Mesendoderm (in vitro differentiated cells): Measurements from ENCODE around the gene MYO5C.

Experiments
- DNase-seq: peaks from one replicate; pipeline ENCODE4 v3.0.0; 2013
- H2AK5ac ChIP-seq: 2 replicates; pipeline ENCODE4 v1.6.1; 2013; ENCODE audit warnings: low read length, inconsistent platforms
- H2BK120ac ChIP-seq: 2 replicates; pipeline ENCODE4 v1.6.1; 2013; ENCODE audit warnings: low read depth, mild to moderate bottlenecking, low read length, moderate library complexity, mixed read lengths
- H2BK15ac ChIP-seq: replicated peaks from 2 replicates; pipeline ENCODE4 v1.6.1; 2013; ENCODE audit warnings: low read depth, mild to moderate bottlenecking, moderate library complexity
- H2BK5ac ChIP-seq: 2 replicates; pipeline ENCODE4 v1.6.1; 2013; ENCODE audit warnings: low read length, inconsistent platforms
- H3K18ac ChIP-seq: 2 replicates; pipeline ENCODE4 v1.6.1; 2013; ENCODE audit warnings: mild to moderate bottlenecking, low read length, mixed read lengths
- H3K23ac ChIP-seq: one replicate; pipeline ENCODE4 v1.6.1; 2013; ENCODE audit warnings: low read length
- H3K27ac ChIP-seq: 2 replicates; pipeline ENCODE4 v1.5.1; 2013; ENCODE audit warnings: low read depth, mild to moderate bottlenecking, inconsistent platforms, low read length, moderate library complexity
- H3K27me3 ChIP-seq: 2 replicates; pipeline ENCODE4 v1.6.1; 2013; ENCODE audit warnings: low read length, control low read depth, mild to moderate bottlenecking, inconsistent platforms; ENCODE audit not compliant: insufficient read depth, poor library complexity
- H3K36me3 ChIP-seq: 2 replicates; pipeline ENCODE4 v1.6.1; 2013; ENCODE audit warnings: low read length, inconsistent platforms; ENCODE audit not compliant: control insufficient read depth, insufficient read depth
- H3K4ac ChIP-seq: one replicate; pipeline ENCODE4 v1.6.1; 2013; ENCODE audit warnings: low read depth, mild to moderate bottlenecking, low read length, moderate library complexity
- H3K4me1 ChIP-seq: 2 replicates; pipeline ENCODE4 v1.6.1; 2013; ENCODE audit warnings: low read depth, low read length, inconsistent platforms; ENCODE audit not compliant: control insufficient read depth
- H3K4me2 ChIP-seq: 2 replicates; pipeline ENCODE4 v1.6.1; 2013; ENCODE audit warnings: low read length
- H3K4me3 ChIP-seq: 2 replicates; pipeline ENCODE4 v1.5.1; 2013; ENCODE audit warnings: mild to moderate bottlenecking, low read length
- H3K56ac ChIP-seq: one replicate; pipeline ENCODE4 v1.6.1; 2013; ENCODE audit warnings: low read length
- H3K79me1 ChIP-seq: 2 replicates; pipeline ENCODE4 v1.6.1; 2013; ENCODE audit warnings: low read length, inconsistent platforms
- H3K79me2 ChIP-seq: 2 replicates; pipeline ENCODE4 v1.6.1; 2013; ENCODE audit warnings: mild to moderate bottlenecking, low read length; ENCODE audit not compliant: control insufficient read depth, insufficient read depth
- H3K9ac ChIP-seq: 2 replicates; pipeline ENCODE4 v1.6.1; 2013; ENCODE audit warnings: low read length, inconsistent platforms
- H4K5ac ChIP-seq: one replicate; pipeline ENCODE4 v1.6.1; 2013; ENCODE audit warnings: low read length
- H4K8ac ChIP-seq: one replicate; pipeline ENCODE4 v1.6.1; 2013; ENCODE audit warnings: low read depth, mild to moderate bottlenecking, control low read depth, low read length, moderate library complexity
- WGBS: extraction: QIAGEN DNeasy Blood & Tissue Kit; methylation state at CpG from one replicate; pipeline ENCODE4 v1.1.7; 2013; ENCODE audit warnings: low lambda C conversion rate, missing lambda C conversion rate; ENCODE audit not compliant: insufficient coverage; ENCODE audit errors: extremely low coverage; 5-methylcytosine and 5-hydroxymethylcytosine counted together

Gene MYO5C

GRCh38 chr15:52154896-52155865 is 140.4 kb downstream of the MYO5C start:
- no peak overlapping the region for H4K8ac ChIP-seq
- H2BK15ac ChIP-seq = no peak overlapping the region
- H3K36me3 ChIP-seq = no peaks in the 10 kb centered on the region
- no peaks in the 10 kb centered on the region for H3K4me1 ChIP-seq
- H3K27me3 ChIP-seq = no peaks in the 10 kb centered on the region
- H3K4me2 ChIP-seq = no peak overlapping the region
- no peak overlapping the region for H3K23ac ChIP-seq
- no peak overlapping the region for H2BK120ac ChIP-seq
- H4K5ac ChIP-seq = no peak overlapping the region
- no peak overlapping the region for H3K4ac ChIP-seq
- no peak overlapping the region for H3K4me3 ChIP-seq
- no peak overlapping the region for H3K9ac ChIP-seq
- no peak overlapping the region for H3K27ac ChIP-seq
- no CpG with 5 or more reads among the region's 8 CpGs for WGBS
- no peak overlapping the region for H2BK5ac ChIP-seq
- H2AK5ac ChIP-seq = no peak overlapping the region
- no peak overlapping the region for H3K56ac ChIP-seq
- H3K18ac ChIP-seq = no peak overlapping the region
- no peaks in the 10 kb centered on the region for H3K79me2 ChIP-seq
- DNase-seq = no peak
- H3K79me1 ChIP-seq = no peaks in the 10 kb centered on the region

GRCh38 chr15:52153900-52154895 is 141.4 kb downstream of the MYO5C start:
- no CpG with 5 or more reads among the region's 12 CpGs for WGBS
- Histone ChIP-seq H3K4ac (no peak overlapping the region), H3K36me3 (no peaks in the 10 kb centered on the region), H3K9ac (no peak overlapping the region), H3K23ac (no peak overlapping the region), H3K4me2 (no peak overlapping the region), H2BK120ac (no peak overlapping the region), H4K5ac (no peak overlapping the region), H2BK5ac (no peak overlapping the region), H4K8ac (no peak overlapping the region), H3K27ac (no peak overlapping the region), H3K56ac (no peak overlapping the region), H3K79me1 (no peaks in the 10 kb centered on the region), H3K27me3 (no peaks in the 10 kb centered on the region), H3K79me2 (no peaks in the 10 kb centered on the region), H2BK15ac (no peak overlapping the region), H3K18ac (no peak overlapping the region), H2AK5ac (no peak overlapping the region), H3K4me1 (no peaks in the 10 kb centered on the region), H3K4me3 (no peak overlapping the region)
- no peak for DNase-seq

DNA sequence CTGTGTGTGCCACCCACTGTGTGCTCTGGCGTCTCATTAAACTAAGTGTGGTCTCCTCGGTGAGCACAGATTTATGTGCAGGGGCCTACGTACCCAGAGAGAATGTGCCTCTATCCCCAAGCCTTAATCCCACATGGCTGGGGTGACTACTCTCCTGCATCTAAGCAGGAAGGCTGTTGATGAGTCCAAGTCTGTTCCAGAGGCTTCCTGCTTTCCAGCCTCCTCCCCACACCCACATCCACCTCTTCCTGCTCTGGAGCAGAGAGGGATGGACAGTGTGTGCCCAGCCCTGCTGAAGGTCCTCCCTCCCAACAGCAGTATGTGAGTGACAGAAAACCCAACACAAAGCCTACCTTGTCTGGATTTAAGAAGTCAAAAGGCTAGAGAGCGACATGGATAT is 144.3 kb downstream of the MYO5C start:
- H3K9ac ChIP-seq = no peak overlapping the region
- no peak overlapping the region for H3K4ac ChIP-seq
- no peak for DNase-seq
- H2BK5ac ChIP-seq = no peak overlapping the region
- H3K36me3 ChIP-seq = no peaks in the 10 kb centered on the region
- H4K5ac ChIP-seq = no peak overlapping the region
- no peak overlapping the region for H3K23ac ChIP-seq
- H3K56ac ChIP-seq = no peak overlapping the region
- no peak overlapping the region for H4K8ac ChIP-seq
- no peaks in the 10 kb centered on the region for H3K79me2 ChIP-seq
- no peak overlapping the region for H3K27ac ChIP-seq
- no peaks in the 10 kb centered on the region for H3K4me1 ChIP-seq
- H3K18ac ChIP-seq = no peak overlapping the region
- no peaks in the 10 kb centered on the region for H3K27me3 ChIP-seq
- H3K4me2 ChIP-seq = no peak overlapping the region
- no peak overlapping the region for H2BK120ac ChIP-seq
- H2AK5ac ChIP-seq = no peak overlapping the region
- H3K79me1 ChIP-seq = no peaks in the 10 kb centered on the region
- H2BK15ac ChIP-seq = no peak overlapping the region
- WGBS = no CpG with 5 or more reads among the region's 4 CpGs
- H3K4me3 ChIP-seq = no peak overlapping the region

GRCh38 chr15:52150871-52151270 is 144.7 kb downstream of the MYO5C start:
- Histone ChIP-seq H3K27ac (no peak overlapping the region), H3K4ac (no peak overlapping the region), H3K56ac (no peak overlapping the region), H2BK120ac (no peak overlapping the region), H3K36me3 (no peaks in the 10 kb centered on the region), H3K27me3 (no peaks in the 10 kb centered on the region), H3K79me2 (no peaks in the 10 kb centered on the region), H3K18ac (no peak overlapping the region), H3K4me2 (no peak overlapping the region), H4K8ac (no peak overlapping the region), H2BK5ac (no peak overlapping the region), H2AK5ac (no peak overlapping the region), H3K4me3 (no peak overlapping the region), H3K9ac (no peak overlapping the region), H3K79me1 (no peaks in the 10 kb centered on the region), H3K4me1 (no peaks in the 10 kb centered on the region), H4K5ac (no peak overlapping the region), H2BK15ac (no peak overlapping the region), H3K23ac (no peak overlapping the region)
- WGBS = no CpG with 5 or more reads among the region's 4 CpGs
- no peak for DNase-seq

- Histone ChIP-seq H3K79me1 (no peaks in the 10 kb centered on the region), H3K23ac (no peak overlapping the region), H2BK15ac (no peak overlapping the region), H3K4ac (no peak overlapping the region), H4K8ac (no peak overlapping the region), H3K4me3 (no peak overlapping the region), H3K4me1 (no peaks in the 10 kb centered on the region), H3K27me3 (no peaks in the 10 kb centered on the region), H2BK5ac (no peak overlapping the region), H3K18ac (no peak overlapping the region), H3K36me3 (no peaks in the 10 kb centered on the region), H3K56ac (no peak overlapping the region), H3K27ac (no peak overlapping the region), H2AK5ac (no peak overlapping the region), H3K9ac (no peak overlapping the region), H3K79me2 (no peaks in the 10 kb centered on the region), H3K4me2 (no peak overlapping the region), H2BK120ac (no peak overlapping the region), H4K5ac (no peak overlapping the region)
- DNase-seq = no peak
- WGBS = no CpG with 5 or more reads among the region's 9 CpGs
Measured at GRCh38 chr15:52150043-52150825, 145.4 kb downstream of the MYO5C start.
